Astrocyte (in vitro differentiated cells and primary cell): Measurements from ENCODE around the gene TAF3. TPM values are rescaled to one million over a fixed set of nuclear protein-coding genes. Genes with fewer than 3 reads are reported as not detected.
A peak's percentile ranks its signal among the peaks of the same experiment; 100 is the strongest.

Source experiments
- DNase-seq: peaks from one replicate; pipeline ENCODE4 v3.0.0-alpha.2; 2010; ENCODE audit warnings: low read depth
- FAIRE-seq: peaks from 2 replicates; lab custom pipeline; 2011; peaks lifted over from hg19 to GRCh38; lab: Jason Lieb, UNC
- H2AFZ ChIP-seq: 2 replicates; pipeline ENCODE4 v1.6.0; 2012; ENCODE audit warnings: low read depth, low read length, inconsistent platforms
- H3K27ac ChIP-seq: 2 replicates; pipeline ENCODE4 v1.5.1; 2011; ENCODE audit warnings: low read depth, low read length, inconsistent platforms
- H3K27me3 ChIP-seq: 2 replicates; pipeline ENCODE4 v1.6.0; 2011; ENCODE audit warnings: low read length, inconsistent platforms; ENCODE audit not compliant: insufficient read depth
- H3K36me3 ChIP-seq: 2 replicates; pipeline ENCODE4 v1.5.1; 2011; ENCODE audit warnings: low read length, inconsistent platforms; ENCODE audit not compliant: insufficient read depth
- H3K4me1 ChIP-seq: 2 replicates; pipeline ENCODE4 v1.5.1; 2011; ENCODE audit warnings: low read length, inconsistent platforms; ENCODE audit not compliant: insufficient read depth
- H3K4me2 ChIP-seq: 2 replicates; pipeline ENCODE4 v1.6.0; 2012; ENCODE audit warnings: low read length, inconsistent platforms
- H3K4me3 ChIP-seq: 2 replicates; pipeline ENCODE4 v1.5.1; 2011; ENCODE audit warnings: low read depth, mild to moderate bottlenecking, low read length, inconsistent platforms; ENCODE audit not compliant: insufficient read depth
- H3K79me2 ChIP-seq: 2 replicates; pipeline ENCODE4 v1.6.0; 2012; ENCODE audit warnings: mild to moderate bottlenecking, low read length, inconsistent platforms; ENCODE audit not compliant: insufficient read depth
- H3K9ac ChIP-seq: 2 replicates; pipeline ENCODE4 v1.6.0; 2012; ENCODE audit warnings: mild to moderate bottlenecking, low read length, inconsistent platforms
- H3K9me3 ChIP-seq: 2 replicates; pipeline ENCODE4 v1.5.1; 2012; ENCODE audit warnings: low read depth, mild to moderate bottlenecking, low read length, inconsistent platforms; ENCODE audit not compliant: insufficient read depth
- H4K20me1 ChIP-seq: 2 replicates; pipeline ENCODE4 v1.6.0; 2012; ENCODE audit warnings: low read length, inconsistent platforms; ENCODE audit not compliant: insufficient read depth
- H3K27ac Mint-ChIP-seq: one replicate; pipeline ENCODE4 v1.8.0; 2021; ENCODE audit warnings: mild to moderate bottlenecking, mixed read lengths; ENCODE audit not compliant: unreplicated experiment
- H3K27me3 Mint-ChIP-seq: one replicate; pipeline ENCODE4 v1.8.0; 2021; ENCODE audit warnings: low read depth, mixed read lengths; ENCODE audit not compliant: unreplicated experiment
- H3K36me3 Mint-ChIP-seq: one replicate; pipeline ENCODE4 v1.8.0; 2021; ENCODE audit warnings: low read depth, mixed read lengths; ENCODE audit not compliant: unreplicated experiment
- H3K4me1 Mint-ChIP-seq: one replicate; pipeline ENCODE4 v1.8.0; 2021; ENCODE audit warnings: low read depth, mixed read lengths; ENCODE audit not compliant: unreplicated experiment
- H3K4me3 Mint-ChIP-seq: one replicate; pipeline ENCODE4 v1.8.0; 2021; ENCODE audit warnings: mild to moderate bottlenecking, moderate library complexity, mixed read lengths; ENCODE audit not compliant: unreplicated experiment
- H3K9me3 Mint-ChIP-seq: one replicate; pipeline ENCODE4 v1.8.0; 2021; ENCODE audit warnings: mild to moderate bottlenecking, mixed read lengths; ENCODE audit not compliant: unreplicated experiment
- CTCF ChIP-seq: IDR thresholded peaks from 2 replicates; pipeline ENCODE4 v1.5.1; 2011; ENCODE audit warnings: low read depth, mild to moderate bottlenecking, inconsistent platforms, low read length, moderate library complexity; ENCODE audit not compliant: insufficient read depth
- EZH2 ChIP-seq: IDR thresholded peaks from 2 replicates; pipeline ENCODE4 v1.6.1; 2012; ENCODE audit warnings: mild to moderate bottlenecking, low read length, inconsistent platforms; ENCODE audit not compliant: insufficient read depth
- total RNA-seq: library from RNA; stranded (reverse); gene quantifications from 2 replicates; pipeline ENCODE4 v1.2.1, GENCODE V29; 2021

TAF3 gene
- total RNA-seq, 1 donor from 2014 or later: 10.2 TPM

- no peaks in the 10 kb centered on the region for H3K27me3 ChIP-seq
- FAIRE-seq (no peak), DNase-seq (no peak)
- H3K9me3 Mint-ChIP-seq: peaks cover 5% of the 10 kb centered on the region
- no peaks in the 10 kb centered on the region for H3K27me3 Mint-ChIP-seq
- H2AFZ ChIP-seq: no peak overlapping the region
- H3K9me3 ChIP-seq: no peaks in the 10 kb centered on the region
- H3K36me3 Mint-ChIP-seq: peaks cover 2% of the 10 kb centered on the region
- H3K27ac Mint-ChIP-seq: peak overlapping the region; percentile 62
- no peak overlapping the region for H3K27ac ChIP-seq
- no peak overlapping the region for H3K9ac ChIP-seq
- peaks cover 3% of the 10 kb centered on the region for H3K79me2 ChIP-seq
- no peaks in the 10 kb centered on the region for H4K20me1 ChIP-seq
- H3K4me1 ChIP-seq: no peaks in the 10 kb centered on the region
- TF ChIP-seq EZH2: no peak
- no peak for TF ChIP-seq CTCF
- H3K4me3 Mint-ChIP-seq: no peak overlapping the region
- H3K4me1 Mint-ChIP-seq: peaks cover 20% of the 10 kb centered on the region
- no peaks in the 10 kb centered on the region for H3K36me3 ChIP-seq
- H3K4me3 ChIP-seq: no peak overlapping the region
- H3K4me2 ChIP-seq: no peak overlapping the region
Observed at GRCh38 chr10:7955446-7955845, 137.1 kb downstream of the TAF3 start.

- H3K27ac ChIP-seq: peak overlapping the region; percentile 17
- Mint-ChIP-seq H3K27me3 (no peaks in the 10 kb centered on the region), H3K36me3 (no peaks in the 10 kb centered on the region), H3K4me3 (no peak overlapping the region), H3K27ac (peak overlapping the region; percentile 68), H3K9me3 (peaks cover 2% of the 10 kb centered on the region), H3K4me1 (peaks cover 16% of the 10 kb centered on the region)
- no peaks in the 10 kb centered on the region for H3K36me3 ChIP-seq
- H4K20me1 ChIP-seq: no peaks in the 10 kb centered on the region
- FAIRE-seq (peak; percentile 96), DNase-seq (peak; percentile 79)
- TF ChIP-seq EZH2: no peak
- TF ChIP-seq CTCF: no peak
- H2AFZ ChIP-seq: no peak overlapping the region
- no peak overlapping the region for H3K9ac ChIP-seq
- no peaks in the 10 kb centered on the region for H3K27me3 ChIP-seq
- no peak overlapping the region for H3K4me3 ChIP-seq
- H3K4me2 ChIP-seq: no peak overlapping the region
- no peaks in the 10 kb centered on the region for H3K9me3 ChIP-seq
- H3K4me1 ChIP-seq: no peaks in the 10 kb centered on the region
- H3K79me2 ChIP-seq: peaks cover 3% of the 10 kb centered on the region
Observed at GRCh38 chr10:7956508-7956907, 138.2 kb downstream of the TAF3 start.

GRCh38 chr10:7957591-7957990 is 139.3 kb downstream of the TAF3 start:
- Histone ChIP-seq H3K9ac (no peak overlapping the region), H3K4me2 (no peak overlapping the region), H3K27me3 (no peaks in the 10 kb centered on the region), H3K9me3 (no peaks in the 10 kb centered on the region), H3K4me1 (no peaks in the 10 kb centered on the region), H3K79me2 (peaks cover 3% of the 10 kb centered on the region), H4K20me1 (no peaks in the 10 kb centered on the region), H2AFZ (no peak overlapping the region), H3K4me3 (no peak overlapping the region), H3K36me3 (no peaks in the 10 kb centered on the region), H3K27ac (no peak overlapping the region)
- Mint-ChIP-seq H3K27me3 (no peaks in the 10 kb centered on the region), H3K9me3 (peaks cover 2% of the 10 kb centered on the region), H3K36me3 (no peaks in the 10 kb centered on the region), H3K27ac (peak overlapping the region; percentile 68), H3K4me3 (no peak overlapping the region), H3K4me1 (peaks cover 12% of the 10 kb centered on the region)
- FAIRE-seq (no peak), DNase-seq (no peak)
- TF ChIP-seq EZH2: no peak
- no peak for TF ChIP-seq CTCF
